Testis (tissue), 3 donors: Measurements from ENCODE around the gene DNASE1L1. TPM values are rescaled to one million over a fixed set of nuclear protein-coding genes. Genes with fewer than 3 reads are reported as not detected.

Source experiments
- DNase-seq: peaks from one replicate; pipeline ENCODE4 v3.0.0-alpha.2; 2019
- H3K27ac ChIP-seq, 2 donors: fragments of 200-600 bp; sonication (generic); one replicate each; pipeline ENCODE4 v1.5.1; 2019
- H3K27me3 ChIP-seq: fragments of 200-600 bp; sonication (generic); one replicate; pipeline ENCODE4 v1.5.1; 2019
- H3K36me3 ChIP-seq: fragments of 200-600 bp; sonication (generic); one replicate; pipeline ENCODE4 v1.5.1; 2017; ENCODE audit warnings: low read depth; ENCODE audit errors: missing control alignments
- H3K4me1 ChIP-seq: fragments of 200-600 bp; sonication (generic); one replicate; pipeline ENCODE4 v1.5.1; 2019
- H3K4me3 ChIP-seq, 2 donors: fragments of 200-600 bp; sonication (generic); one replicate each; pipeline ENCODE4 v1.5.1; 2017 to 2019
- H3K9me3 ChIP-seq: fragments of 200-600 bp; sonication (generic); one replicate; pipeline ENCODE4 v1.5.1; 2017
- CTCF ChIP-seq, 3 experiments: fragments of 450-650 bp in 2 of 3; fragments of 200-600 bp in 1 of 3; sonication (generic) in 1 of 3; IDR thresholded peaks; one replicate each; pipeline ENCODE4 v1.5.1; 2016 to 2019; ENCODE audit warnings: antibody characterized with exemption in 3 of 3, mild to moderate bottlenecking in 2 of 3, moderate library complexity in 1 of 3
- POLR2A ChIP-seq: fragments of 450-650 bp; IDR thresholded peaks from one replicate; pipeline ENCODE4 v1.6.1; 2017; ENCODE audit warnings: antibody characterized with exemption, mild to moderate bottlenecking, moderate library complexity
- WGBS, 2 donors: methylation state at CpG; one replicate each; pipeline ENCODE4 v1.1.5; 2018; 5-methylcytosine and 5-hydroxymethylcytosine counted together
- intact Hi-C: fragments of 100-400 bp; cut with DNase I; formaldehyde crosslinking; loops from one replicate; pipeline ENCODE4 v1.15.1; 2023; ENCODE audit warnings: low total_unique reads
- polyA plus RNA-seq: library from polyadenylated mRNA; stranded (reverse); fragments of 350-450 nt; fragmentation: Illumina TruSeq; extraction: RNeasy Lipid Tissue Mini Kit (QIAGEN cat#74804); gene quantifications from one replicate; pipeline ENCODE4 v1.2.3, GENCODE V29; 2014; ENCODE audit warnings: low read depth, low replicate concordance; ENCODE audit not compliant: insufficient read depth
- total RNA-seq, 2 donors: library from RNA; depleted of rRNA; stranded (reverse); fragments of >200 nt; gene quantifications; one replicate each; pipeline ENCODE4 v1.2.3, GENCODE V29; 2016

Gene DNASE1L1
- total and polyA plus RNA-seq, 3 donors from 2014 or later = 18.5 to 42.2 (median 36.5) TPM

- intact Hi-C loops = no loop called here
- Histone ChIP-seq H3K4me1 (peaks cover 11% of the 10 kb centered on the region), H3K27me3 (no peaks in the 10 kb centered on the region), H3K27ac (no peak overlapping the region), H3K9me3 (no peaks in the 10 kb centered on the region), H3K36me3 (no peaks in the 10 kb centered on the region), H3K4me3 (no peak overlapping the region)
- TF ChIP-seq POLR2A (no peak), CTCF (IDR thresholded peaks at IDR 0.05) (peak in 2 of 3 experiments; percentile 14 to 28)
- WGBS, 2 donors = 31% methylated on average over 7 of the region's 8 CpGs; no CpG with 5 or more reads in 1 of the 2 donors
- peak; percentile 46 for DNase-seq
Observed at GRCh38 chrX:154384284-154384892, 24.7 kb downstream of the DNASE1L1 start.

- no peaks in the 10 kb centered on the region for H3K27me3 ChIP-seq
- no peaks in the 10 kb centered on the region for H3K36me3 ChIP-seq
- 12 to 47% methylated on average over 3 to 13 of the region's 14 CpGs for WGBS, 2 donors
- no peak for DNase-seq
- H3K4me3 ChIP-seq = no peak overlapping the region
- peaks cover 11% of the 10 kb centered on the region for H3K4me1 ChIP-seq
- H3K27ac ChIP-seq = no peak overlapping the region
- TF ChIP-seq POLR2A (no peak), CTCF (IDR thresholded peaks at IDR 0.05) (no peak)
- H3K9me3 ChIP-seq = no peaks in the 10 kb centered on the region
- intact Hi-C loops = no loop called here
Observed at GRCh38 chrX:154383359-154384283, 25.4 kb downstream of the DNASE1L1 start.

GRCh38 chrX:154382483-154383069, 26.5 kb downstream of the DNASE1L1 start:
- H3K36me3 ChIP-seq = no peaks in the 10 kb centered on the region
- TF ChIP-seq CTCF (IDR thresholded peaks at IDR 0.05) (no peak), POLR2A (no peak)
- H3K9me3 ChIP-seq = no peaks in the 10 kb centered on the region
- H3K4me1 ChIP-seq = peaks cover 11% of the 10 kb centered on the region
- intact Hi-C loops = no loop called here
- H3K27ac ChIP-seq = no peak overlapping the region
- no peak overlapping the region for H3K4me3 ChIP-seq
- H3K27me3 ChIP-seq = no peaks in the 10 kb centered on the region
- no peak for DNase-seq
- WGBS, 2 donors = 64 to 100% methylated on average over 4 to 6 of the region's 11 CpGs

GRCh38 chrX:154381271-154381670, 27.8 kb downstream of the DNASE1L1 start:
- H3K36me3 ChIP-seq = no peaks in the 10 kb centered on the region
- H3K4me3 ChIP-seq = no peak overlapping the region
- 67 to 93% methylated on average over 3 to 6 of the region's 6 CpGs for WGBS, 2 donors
- DNase-seq = no peak
- intact Hi-C loops = no loop called here
- H3K4me1 ChIP-seq = peaks cover 11% of the 10 kb centered on the region
- no peak overlapping the region for H3K27ac ChIP-seq
- no peak for TF ChIP-seq CTCF (IDR thresholded peaks at IDR 0.05)
- TF ChIP-seq POLR2A = no peak
- no peaks in the 10 kb centered on the region for H3K9me3 ChIP-seq
- no peaks in the 10 kb centered on the region for H3K27me3 ChIP-seq
